C4-2B (cell line): ENCODE data around the gene KPNA1.
"Not testable (repeated sequence)": the region's sequence is repeated elsewhere in the genome, so short reads cannot be mapped to it uniquely, and the experiment has no call there.

Experiments
- H3K27ac ChIP-seq: fragments of 450-650 bp; 2 replicates; pipeline ENCODE4 v1.5.1; 2017
- ZFX ChIP-seq: fragments of 450-650 bp; IDR thresholded peaks from 2 replicates; pipeline ENCODE4 v1.6.1; 2017
- TF ChIP-seq, protein P1 (sequence below): fragments of 450-650 bp; conservative IDR thresholded peaks from 2 replicates; pipeline ENCODE4 v1.5.1; 2017; ENCODE audit warnings: mild to moderate bottlenecking

Gene KPNA1

DNA sequence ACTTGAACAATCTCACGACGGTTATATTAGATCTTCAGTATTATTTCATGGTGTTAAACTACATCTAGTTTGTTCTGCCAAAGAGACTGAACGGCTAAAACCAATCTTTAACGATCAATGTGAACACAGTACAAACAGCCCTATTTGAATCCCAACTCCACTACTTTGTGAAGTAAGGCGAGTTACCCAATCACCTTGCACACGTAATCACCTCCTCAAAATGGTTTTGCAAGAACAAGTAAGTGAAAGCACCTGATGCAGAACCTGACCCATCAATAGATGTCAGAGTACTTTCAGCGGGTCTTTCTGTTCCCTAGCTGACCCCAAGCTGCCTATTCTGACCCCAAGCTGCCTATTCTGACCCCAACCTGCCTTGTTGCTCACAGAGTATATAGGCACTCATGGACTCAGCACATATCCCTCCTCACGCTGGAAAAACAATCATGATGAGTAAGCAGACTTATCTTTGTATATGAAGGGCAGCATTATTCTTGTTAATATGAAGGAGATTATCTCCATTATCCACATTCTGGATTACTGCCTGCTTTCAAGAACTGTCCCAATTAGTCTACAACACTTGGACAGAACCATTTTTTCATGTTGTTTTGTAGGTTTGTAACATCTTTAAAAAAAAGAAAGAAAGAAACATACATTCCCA, 3.7 kb downstream of the KPNA1 start:
- H3K27ac ChIP-seq, result no peak overlapping the region
- TF ChIP-seq ZFX, result no peak
- TF ChIP-seq, protein P1, sequence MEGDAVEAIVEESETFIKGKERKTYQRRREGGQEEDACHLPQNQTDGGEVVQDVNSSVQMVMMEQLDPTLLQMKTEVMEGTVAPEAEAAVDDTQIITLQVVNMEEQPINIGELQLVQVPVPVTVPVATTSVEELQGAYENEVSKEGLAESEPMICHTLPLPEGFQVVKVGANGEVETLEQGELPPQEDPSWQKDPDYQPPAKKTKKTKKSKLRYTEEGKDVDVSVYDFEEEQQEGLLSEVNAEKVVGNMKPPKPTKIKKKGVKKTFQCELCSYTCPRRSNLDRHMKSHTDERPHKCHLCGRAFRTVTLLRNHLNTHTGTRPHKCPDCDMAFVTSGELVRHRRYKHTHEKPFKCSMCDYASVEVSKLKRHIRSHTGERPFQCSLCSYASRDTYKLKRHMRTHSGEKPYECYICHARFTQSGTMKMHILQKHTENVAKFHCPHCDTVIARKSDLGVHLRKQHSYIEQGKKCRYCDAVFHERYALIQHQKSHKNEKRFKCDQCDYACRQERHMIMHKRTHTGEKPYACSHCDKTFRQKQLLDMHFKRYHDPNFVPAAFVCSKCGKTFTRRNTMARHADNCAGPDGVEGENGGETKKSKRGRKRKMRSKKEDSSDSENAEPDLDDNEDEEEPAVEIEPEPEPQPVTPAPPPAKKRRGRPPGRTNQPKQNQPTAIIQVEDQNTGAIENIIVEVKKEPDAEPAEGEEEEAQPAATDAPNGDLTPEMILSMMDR, result no peak

DNA sequence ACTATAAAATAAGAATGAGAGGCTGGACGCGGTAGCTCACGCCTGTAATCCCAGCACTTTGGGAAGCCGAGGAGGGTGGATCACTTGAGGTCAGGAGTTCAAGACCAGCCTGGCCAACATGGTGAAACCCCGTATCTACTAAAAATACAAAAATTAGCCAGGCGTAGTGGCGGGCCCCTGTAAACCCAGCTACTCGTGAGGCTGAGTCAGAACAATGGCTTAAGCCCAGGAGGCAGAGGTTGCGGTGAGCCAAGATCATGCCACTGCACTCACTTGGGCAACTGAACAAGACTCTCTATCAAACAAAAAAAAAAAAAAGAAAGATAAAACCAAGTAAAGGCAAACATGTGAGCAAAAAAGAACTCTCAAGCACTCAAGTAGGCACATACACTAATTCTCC, 5.8 kb downstream of the KPNA1 start:
- H3K27ac ChIP-seq, result not testable (repeated sequence)

DNA sequence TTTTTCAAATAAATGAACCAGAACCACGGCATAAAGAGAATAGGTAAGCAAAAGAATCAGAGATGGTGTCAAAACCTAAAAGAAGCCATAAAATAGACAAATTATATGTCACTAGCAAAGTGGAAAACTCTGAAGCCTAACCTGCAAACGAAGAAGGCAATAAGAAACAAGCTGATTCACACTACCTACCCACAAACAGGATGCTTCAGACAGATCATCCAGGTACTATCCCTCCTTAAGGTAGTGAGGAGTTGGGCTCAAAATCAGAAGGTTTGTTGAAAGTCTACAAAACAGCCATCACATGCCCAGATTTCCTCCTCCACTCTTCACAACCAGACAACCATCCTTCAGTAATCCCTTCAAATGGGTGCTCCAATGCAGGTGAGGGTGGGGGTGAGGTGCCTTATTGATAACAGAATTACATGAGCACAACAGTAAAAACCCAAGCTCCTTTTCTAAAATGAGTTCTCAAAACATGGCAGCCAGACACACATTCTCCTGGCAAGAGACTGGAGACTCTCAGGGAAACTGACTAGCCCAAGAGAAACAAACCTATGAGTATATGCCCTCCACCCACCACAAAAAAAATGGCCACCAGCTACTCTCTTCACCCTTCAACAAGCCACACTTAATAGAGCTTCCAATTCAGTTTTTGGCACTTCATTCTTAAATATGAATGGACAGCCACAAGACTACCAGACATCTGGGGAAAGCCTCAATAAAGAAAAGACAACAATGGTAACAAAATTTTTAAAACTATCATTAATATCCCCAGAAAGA, 6.4 kb downstream of the KPNA1 start:
- TF ChIP-seq, protein P1, result no peak
- no peak for TF ChIP-seq ZFX
- H3K27ac ChIP-seq, result no peak overlapping the region

DNA sequence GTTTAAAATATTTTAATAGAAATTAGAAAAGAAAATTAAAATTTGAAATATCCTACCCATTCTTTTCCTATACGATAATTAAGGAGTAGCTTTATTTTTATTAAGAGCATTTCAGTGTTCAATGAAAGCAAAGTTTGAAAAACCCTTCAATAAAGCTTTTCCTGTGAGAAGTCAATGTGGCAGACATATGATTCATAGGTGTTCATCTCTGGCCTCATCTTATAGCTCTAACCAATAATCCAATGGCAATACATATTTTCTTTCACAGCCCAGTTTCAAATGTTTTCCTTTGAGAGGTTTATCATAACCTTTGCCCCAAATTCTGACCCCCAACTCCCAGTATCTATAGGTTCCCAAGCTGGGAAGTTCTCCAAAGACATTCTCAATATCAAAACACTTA, 8.3 kb downstream of the KPNA1 start:
- TF ChIP-seq, protein P1, result no peak
- no peak for TF ChIP-seq ZFX
- no peak overlapping the region for H3K27ac ChIP-seq

DNA sequence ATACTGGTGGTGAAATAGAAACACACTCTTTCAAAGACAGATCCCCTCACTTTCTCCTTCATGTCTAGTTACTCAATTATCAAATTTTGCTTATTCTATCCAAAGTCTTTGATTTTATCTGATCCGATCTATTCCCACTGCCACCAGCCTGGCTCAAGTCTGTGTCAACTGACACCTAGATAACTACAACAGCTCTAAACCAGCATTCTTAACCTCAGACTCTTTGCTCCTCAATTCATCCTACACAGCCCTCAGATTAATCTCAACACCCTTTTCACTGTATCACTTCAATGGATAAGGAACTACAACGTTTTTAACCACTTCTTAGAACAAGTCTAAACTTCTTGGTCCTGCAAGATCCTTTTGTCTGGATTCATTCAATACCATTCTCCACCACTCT, 9.1 kb downstream of the KPNA1 start:
- no peak for TF ChIP-seq ZFX
- TF ChIP-seq, protein P1, result no peak

DNA sequence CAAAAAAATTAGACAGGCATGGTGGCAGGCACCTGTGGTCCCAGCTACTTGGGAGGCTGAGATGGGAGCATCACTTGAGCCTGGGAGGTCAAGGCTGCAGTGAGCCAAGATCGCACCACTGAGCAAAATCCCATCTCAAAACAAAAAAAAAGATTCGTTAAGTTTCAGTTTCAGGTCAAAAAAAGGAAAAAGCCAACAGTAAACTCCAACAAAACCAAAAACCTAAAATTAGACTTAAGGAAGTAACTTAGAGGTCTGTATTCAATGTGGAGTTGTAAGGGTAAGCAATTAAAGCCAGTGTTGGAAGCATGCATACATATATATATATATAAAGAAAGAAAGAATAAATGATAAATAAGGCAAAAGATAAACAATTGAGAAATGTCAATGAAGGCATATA, 11.8 kb downstream of the KPNA1 start:
- H3K27ac ChIP-seq, result no peak overlapping the region
- no peak for TF ChIP-seq ZFX
- TF ChIP-seq, protein P1, result no peak

More for the DNA sequence above, 9.1 kb downstream of the KPNA1 start:
- H3K27ac ChIP-seq, result no peak overlapping the region

DNA sequence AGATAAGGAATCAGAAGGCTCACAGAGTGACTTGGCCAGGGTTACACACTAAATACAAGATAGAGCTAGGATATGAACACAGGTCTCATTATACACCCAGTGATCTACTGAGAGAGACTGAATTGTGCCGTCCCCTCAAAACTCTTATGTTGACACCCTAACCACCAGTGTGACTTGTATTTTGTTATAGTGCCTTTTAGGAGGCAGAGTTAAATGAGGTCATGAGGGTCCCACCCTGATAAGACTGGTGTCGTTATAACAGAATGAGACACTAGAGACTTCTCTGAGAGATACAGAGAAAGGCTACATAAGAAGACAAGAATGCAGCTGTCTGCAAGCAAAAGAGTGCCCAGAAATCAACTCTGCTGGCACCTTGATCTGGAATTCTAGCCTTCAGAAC, 12.6 kb downstream of the KPNA1 start:
- TF ChIP-seq, protein P1, result no peak
- TF ChIP-seq ZFX, result no peak
- H3K27ac ChIP-seq, result no peak overlapping the region

DNA sequence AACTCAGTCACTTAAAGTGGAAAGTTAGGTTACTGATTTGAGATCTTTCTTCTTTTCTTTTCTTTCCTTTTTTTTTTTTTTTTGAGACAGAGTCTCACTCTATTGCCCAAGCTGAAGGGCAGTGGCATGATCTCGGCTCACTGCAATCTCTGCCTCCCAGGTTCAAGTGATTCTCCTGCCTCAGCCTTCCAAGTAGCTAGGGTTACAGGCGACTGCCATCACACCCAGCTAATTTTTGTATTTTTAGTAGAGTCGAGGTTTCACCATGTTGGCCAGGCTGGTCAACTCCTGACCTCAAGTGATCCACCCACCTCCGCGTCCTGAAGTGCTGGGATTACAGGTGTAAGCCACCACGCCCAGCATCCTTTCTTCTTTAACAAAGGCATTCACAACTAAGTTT, 13.8 kb downstream of the KPNA1 start:
- H3K27ac ChIP-seq, result not testable (repeated sequence)
